Cardiac muscle cell (in vitro differentiated cells and primary cell): Measurements from ENCODE around the gene ZNF230. TPM values are rescaled to one million over a fixed set of nuclear protein-coding genes. Genes with fewer than 3 reads are reported as not detected.

Source experiments
- DNase-seq, 2 donors: peaks; one replicate each; pipeline versions ENCODE4 v3.0.0 to v3.0.0-alpha.2; 2010 to 2017; ENCODE audit warnings: low read depth in 1 of 2, low spot score in 1 of 2
- H3K27ac ChIP-seq: fragments of 200-600 bp; sonication (generic); 2 replicates; pipeline ENCODE4 v1.5.1; 2016
- H3K27me3 ChIP-seq: fragments of 200-600 bp; sonication (generic); 2 replicates; pipeline ENCODE4 v1.6.0; 2016; ENCODE audit warnings: control low read depth
- H3K36me3 ChIP-seq: fragments of 200-600 bp; sonication (generic); 2 replicates; pipeline ENCODE4 v1.5.1; 2016; ENCODE audit warnings: control low read depth
- H3K4me1 ChIP-seq: fragments of 200-600 bp; sonication (generic); 2 replicates; pipeline ENCODE4 v1.8.1; 2017; ENCODE audit warnings: low read depth, mild to moderate bottlenecking, mixed run types
- H3K4me3 ChIP-seq: fragments of 200-600 bp; sonication (generic); 2 replicates; pipeline ENCODE4 v1.5.1; 2016; ENCODE audit warnings: mild to moderate bottlenecking
- H3K9me3 ChIP-seq: fragments of 200-600 bp; sonication (generic); 2 replicates; pipeline ENCODE4 v1.5.1; 2017; ENCODE audit warnings: low read depth, mild to moderate bottlenecking, control low read depth
- CTCF ChIP-seq: IDR thresholded peaks from 2 replicates; pipeline ENCODE4 v1.5.1; 2012; ENCODE audit warnings: low read depth, mild to moderate bottlenecking, low read length
- polyA plus RNA-seq: library from polyadenylated mRNA; unstranded; fragments of >200 nt; fragmentation: Nextera tagmentation; extraction: Ambion mirVana; gene quantifications from 2 replicates; pipeline ENCODE4 v1.2.1, GENCODE V29; 2016
- total RNA-seq: library from RNA; depleted of rRNA; stranded (reverse); fragments of >200 nt; gene quantifications from 2 replicates; pipeline ENCODE4 v1.2.3, GENCODE V29; 2016

Gene ZNF230
- total and polyA plus RNA-seq, 2 experiments from 2014 or later: 3.1 to 4.3 TPM

GRCh38 chr19:44059229-44059628 lies 56.5 kb downstream of the ZNF230 start:
- no peak for DNase-seq
- peaks cover 25% of the 10 kb centered on the region for H3K36me3 ChIP-seq
- no peaks in the 10 kb centered on the region for H3K9me3 ChIP-seq
- no peaks in the 10 kb centered on the region for H3K4me1 ChIP-seq
- H3K4me3 ChIP-seq: no peak overlapping the region
- no peak for TF ChIP-seq CTCF
- H3K27me3 ChIP-seq: no peaks in the 10 kb centered on the region
- no peak overlapping the region for H3K27ac ChIP-seq

- Histone ChIP-seq H3K36me3 (peaks cover 30% of the 10 kb centered on the region), H3K4me3 (no peak overlapping the region), H3K9me3 (no peaks in the 10 kb centered on the region), H3K4me1 (no peaks in the 10 kb centered on the region), H3K27me3 (no peaks in the 10 kb centered on the region), H3K27ac (no peak overlapping the region)
- DNase-seq: no peak
- TF ChIP-seq CTCF: no peak
These were observed 58.3 kb downstream of the ZNF230 start for GRCh38 chr19:44061038-44061437.

Other genes starting within 250 kb of the ZNF230 start
- gene SMG9, start 248.0 kb upstream of the ZNF230 start, total RNA-seq: 41.2 and 54.1 TPM in 2 replicates
- gene SMG9, start 248.0 kb upstream of the ZNF230 start, polyA plus RNA-seq: 59.5 and 72.3 TPM in 2 replicates
- gene KCNN4, start 222.0 kb upstream of the ZNF230 start, total RNA-seq: 0.60 and 1.5 TPM in 2 replicates
- gene KCNN4, start 222.0 kb upstream of the ZNF230 start, polyA plus RNA-seq: not detected in 2 replicates
- 0.11 TPM in 1 of 2 replicates, not detected in the other for gene LYPD5, start 200.5 kb upstream of the ZNF230 start, total RNA-seq
- gene LYPD5, start 200.5 kb upstream of the ZNF230 start, polyA plus RNA-seq: 0.56 TPM in 1 of 2 replicates, not detected in the other
- 26.8 and 33.7 TPM in 2 replicates for gene ZNF283, start 175.6 kb upstream of the ZNF230 start, total RNA-seq
- gene ZNF283, start 175.6 kb upstream of the ZNF230 start, polyA plus RNA-seq: 9.8 and 22.4 TPM in 2 replicates
- 2.5 and 4.4 TPM in 2 replicates for gene ZNF404, start 119.0 kb upstream of the ZNF230 start, total RNA-seq
- gene ZNF404, start 119.0 kb upstream of the ZNF230 start, polyA plus RNA-seq: 9.8 and 11.4 TPM in 2 replicates
- gene ZNF45, start 67.7 kb upstream of the ZNF230 start, total RNA-seq: 13.4 and 14.3 TPM in 2 replicates
- 7.9 and 10.1 TPM in 2 replicates for gene ZNF45, start 67.7 kb upstream of the ZNF230 start, polyA plus RNA-seq
- 3.8 and 9.3 TPM in 2 replicates for gene ZNF221, start 51.7 kb upstream of the ZNF230 start, total RNA-seq
- 0.54 and 3.7 TPM in 2 replicates for gene ZNF221, start 51.7 kb upstream of the ZNF230 start, polyA plus RNA-seq
- gene ZNF155, start 18.8 kb upstream of the ZNF230 start, total RNA-seq: 9.3 and 13.9 TPM in 2 replicates
- gene ZNF155, start 18.8 kb upstream of the ZNF230 start, polyA plus RNA-seq: 9.0 and 16.7 TPM in 2 replicates
- gene ZNF222, start 22.4 kb downstream of the ZNF230 start, total RNA-seq: 5.1 and 11.6 TPM in 2 replicates
- gene ZNF222, start 22.4 kb downstream of the ZNF230 start, polyA plus RNA-seq: 3.2 and 5.1 TPM in 2 replicates
- gene ZNF223, start 49.1 kb downstream of the ZNF230 start, total RNA-seq: 7.5 and 7.6 TPM in 2 replicates
- gene ZNF223, start 49.1 kb downstream of the ZNF230 start, polyA plus RNA-seq: 5.1 and 8.1 TPM in 2 replicates
- 1.8 and 3.5 TPM in 2 replicates for gene ZNF284, start 69.2 kb downstream of the ZNF230 start, total RNA-seq
- 1.2 and 1.7 TPM in 2 replicates for gene ZNF284, start 69.2 kb downstream of the ZNF230 start, polyA plus RNA-seq
- gene ZNF224, start 91.4 kb downstream of the ZNF230 start, total RNA-seq: 12.0 and 29.3 TPM in 2 replicates
- 18.6 and 24.7 TPM in 2 replicates for gene ZNF224, start 91.4 kb downstream of the ZNF230 start, polyA plus RNA-seq
- gene ZNF225, start 110.4 kb downstream of the ZNF230 start, total RNA-seq: 5.8 and 7.7 TPM in 2 replicates
- 3.6 and 4.8 TPM in 2 replicates for gene ZNF225, start 110.4 kb downstream of the ZNF230 start, polyA plus RNA-seq
- gene ZNF234, start 138.6 kb downstream of the ZNF230 start, total RNA-seq: 6.0 and 16.4 TPM in 2 replicates
- 8.1 and 9.2 TPM in 2 replicates for gene ZNF234, start 138.6 kb downstream of the ZNF230 start, polyA plus RNA-seq
- gene ZNF226, start 162.1 kb downstream of the ZNF230 start, total RNA-seq: 17.3 and 35.3 TPM in 2 replicates
- gene ZNF226, start 162.1 kb downstream of the ZNF230 start, polyA plus RNA-seq: 21.1 and 56.8 TPM in 2 replicates
- gene ZNF227, start 209.6 kb downstream of the ZNF230 start, total RNA-seq: 11.8 and 18.9 TPM in 2 replicates
- gene ZNF227, start 209.6 kb downstream of the ZNF230 start, polyA plus RNA-seq: 9.4 and 20.9 TPM in 2 replicates